Esophagus squamous epithelium (tissue), 4 donors: ENCODE measurements around the gene PPP1R14C.

Source experiments
- POLR2A ChIP-seq, 4 donors: fragments of 450-650 bp; IDR thresholded peaks; one replicate each; pipeline ENCODE4 v1.6.1; 2017; ENCODE audit warnings: antibody characterized with exemption in 4 of 4, mild to moderate bottlenecking in 4 of 4, moderate library complexity in 3 of 4
- TF ChIP-seq, protein P1 (sequence below), 6 experiments: fragments of 450-650 bp in 4 of 6; fragments of 200-600 bp in 2 of 6; sonication (generic) in 2 of 6; IDR thresholded peaks; one replicate each; pipeline ENCODE4 v1.5.1; 2016 to 2019; ENCODE audit warnings: antibody characterized with exemption in 6 of 6, mild to moderate bottlenecking in 4 of 6, moderate library complexity in 4 of 6

DNA sequence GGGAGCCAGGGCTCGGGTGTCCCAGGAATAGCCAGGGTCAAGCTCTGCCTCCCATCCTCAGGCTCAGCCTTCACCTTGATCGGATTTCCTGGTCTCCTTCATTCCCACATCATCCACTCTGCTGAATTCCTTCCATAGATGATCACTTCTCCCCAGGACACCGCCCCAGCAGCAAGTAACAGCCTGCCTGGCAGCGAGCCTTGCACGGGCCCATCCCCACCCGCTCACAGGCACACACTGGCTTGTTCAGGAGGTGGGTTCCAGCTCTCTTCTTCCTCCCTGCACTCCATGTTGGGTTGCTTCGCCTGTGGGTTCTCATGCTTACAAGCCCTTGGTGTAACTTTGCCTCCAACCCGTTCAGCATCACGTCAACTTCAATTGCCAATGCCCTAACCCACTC, 113.0 kb downstream of the PPP1R14C start:
- no peak for TF ChIP-seq POLR2A (IDR thresholded peaks at IDR 0.05)
- TF ChIP-seq, protein P1, sequence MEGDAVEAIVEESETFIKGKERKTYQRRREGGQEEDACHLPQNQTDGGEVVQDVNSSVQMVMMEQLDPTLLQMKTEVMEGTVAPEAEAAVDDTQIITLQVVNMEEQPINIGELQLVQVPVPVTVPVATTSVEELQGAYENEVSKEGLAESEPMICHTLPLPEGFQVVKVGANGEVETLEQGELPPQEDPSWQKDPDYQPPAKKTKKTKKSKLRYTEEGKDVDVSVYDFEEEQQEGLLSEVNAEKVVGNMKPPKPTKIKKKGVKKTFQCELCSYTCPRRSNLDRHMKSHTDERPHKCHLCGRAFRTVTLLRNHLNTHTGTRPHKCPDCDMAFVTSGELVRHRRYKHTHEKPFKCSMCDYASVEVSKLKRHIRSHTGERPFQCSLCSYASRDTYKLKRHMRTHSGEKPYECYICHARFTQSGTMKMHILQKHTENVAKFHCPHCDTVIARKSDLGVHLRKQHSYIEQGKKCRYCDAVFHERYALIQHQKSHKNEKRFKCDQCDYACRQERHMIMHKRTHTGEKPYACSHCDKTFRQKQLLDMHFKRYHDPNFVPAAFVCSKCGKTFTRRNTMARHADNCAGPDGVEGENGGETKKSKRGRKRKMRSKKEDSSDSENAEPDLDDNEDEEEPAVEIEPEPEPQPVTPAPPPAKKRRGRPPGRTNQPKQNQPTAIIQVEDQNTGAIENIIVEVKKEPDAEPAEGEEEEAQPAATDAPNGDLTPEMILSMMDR (IDR thresholded peaks at IDR 0.05) = no peak
